Left forelimb (tissue), 1 donor: ENCODE results near the gene DAP.
A peak's percentile ranks its signal among the peaks of the same experiment; 100 is the strongest.

Experiments
- DNase-seq: peaks from one replicate; pipeline ENCODE4 v3.0.0-alpha.2; 2018; ENCODE audit warnings: low spot score

Gene DAP

DNA sequence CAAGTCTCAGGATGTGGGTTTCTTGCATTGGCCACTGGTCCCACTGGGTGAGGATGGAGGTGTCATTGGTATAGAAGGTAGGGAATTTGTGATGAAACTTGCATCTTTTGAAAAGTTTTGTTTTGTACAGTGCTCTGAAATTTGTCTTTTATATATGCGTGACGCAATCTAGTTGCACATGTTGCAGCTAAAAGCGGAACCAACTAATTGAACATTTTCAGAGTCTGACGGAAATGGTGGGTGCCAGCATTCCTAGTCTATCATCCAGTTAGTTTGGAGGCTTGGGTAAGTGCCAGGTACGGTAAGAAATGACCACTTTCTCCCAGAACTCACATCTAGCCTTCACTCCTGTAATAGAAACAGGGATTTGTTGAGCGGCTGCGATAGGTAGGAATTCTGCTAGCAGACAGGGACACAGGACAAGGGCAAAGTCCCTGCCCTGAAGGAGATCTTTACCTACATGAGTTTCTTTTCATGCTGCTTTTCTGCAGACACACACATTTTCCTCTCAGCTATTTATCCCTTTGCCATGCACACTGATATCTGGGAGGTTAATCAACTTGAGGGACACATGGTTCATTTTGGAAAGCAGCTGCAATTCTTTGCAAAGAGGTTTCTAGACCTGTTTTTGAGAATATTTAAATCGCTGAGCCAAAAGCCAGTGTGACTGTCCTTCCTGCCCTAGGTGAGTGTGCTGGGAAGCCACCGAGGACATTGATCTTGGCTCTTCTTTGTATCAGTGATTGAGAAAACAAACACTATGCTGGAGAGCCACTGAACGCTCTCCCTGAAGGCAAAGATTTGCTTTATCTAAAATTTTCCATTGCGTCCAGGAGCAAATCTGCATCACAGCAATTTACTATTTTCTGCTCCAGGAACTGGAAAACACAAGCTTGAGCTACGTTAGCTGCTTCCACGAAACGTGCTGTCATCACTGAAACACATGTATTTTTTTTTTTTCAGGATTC lies 89.7 kb downstream of the DAP start:
- no peak for DNase-seq

- DNase-seq = no peak
Observed at GRCh38 chr5:10669983-10670382, 91.1 kb downstream of the DAP start.

DNA sequence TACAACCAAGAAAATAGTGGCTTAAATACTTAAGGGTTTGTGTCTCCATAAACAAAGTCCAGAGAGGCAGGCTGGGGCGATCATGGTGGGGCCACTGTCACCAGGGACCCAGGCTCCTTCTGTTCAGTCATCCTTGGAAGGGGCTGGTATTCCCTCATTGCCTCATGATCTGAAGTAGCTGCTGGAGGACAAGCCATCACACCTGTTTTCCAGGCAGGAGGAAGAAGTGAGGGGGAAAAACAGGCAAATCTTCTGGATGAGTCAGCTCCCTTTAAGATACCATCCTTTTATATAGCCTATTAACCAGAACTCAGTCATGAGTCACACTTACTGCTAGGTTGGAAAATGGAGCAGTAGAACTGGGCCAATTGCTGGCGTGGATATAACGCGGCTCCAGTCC lies 92.3 kb downstream of the DAP start:
- DNase-seq = no peak

GRCh38 chr5:10667431-10668057 lies 93.5 kb downstream of the DAP start:
- no peak for DNase-seq

GRCh38 chr5:10666531-10667299 lies 94.3 kb downstream of the DAP start:
- DNase-seq = no peak

- no peak for DNase-seq
Observed at GRCh38 chr5:10665799-10666198, 95.2 kb downstream of the DAP start.

GRCh38 chr5:10664180-10664769 lies 96.8 kb downstream of the DAP start:
- DNase-seq = peak; percentile 42

- DNase-seq = peak; percentile 65
Observed at GRCh38 chr5:10663489-10664179, 97.4 kb downstream of the DAP start.

DNA sequence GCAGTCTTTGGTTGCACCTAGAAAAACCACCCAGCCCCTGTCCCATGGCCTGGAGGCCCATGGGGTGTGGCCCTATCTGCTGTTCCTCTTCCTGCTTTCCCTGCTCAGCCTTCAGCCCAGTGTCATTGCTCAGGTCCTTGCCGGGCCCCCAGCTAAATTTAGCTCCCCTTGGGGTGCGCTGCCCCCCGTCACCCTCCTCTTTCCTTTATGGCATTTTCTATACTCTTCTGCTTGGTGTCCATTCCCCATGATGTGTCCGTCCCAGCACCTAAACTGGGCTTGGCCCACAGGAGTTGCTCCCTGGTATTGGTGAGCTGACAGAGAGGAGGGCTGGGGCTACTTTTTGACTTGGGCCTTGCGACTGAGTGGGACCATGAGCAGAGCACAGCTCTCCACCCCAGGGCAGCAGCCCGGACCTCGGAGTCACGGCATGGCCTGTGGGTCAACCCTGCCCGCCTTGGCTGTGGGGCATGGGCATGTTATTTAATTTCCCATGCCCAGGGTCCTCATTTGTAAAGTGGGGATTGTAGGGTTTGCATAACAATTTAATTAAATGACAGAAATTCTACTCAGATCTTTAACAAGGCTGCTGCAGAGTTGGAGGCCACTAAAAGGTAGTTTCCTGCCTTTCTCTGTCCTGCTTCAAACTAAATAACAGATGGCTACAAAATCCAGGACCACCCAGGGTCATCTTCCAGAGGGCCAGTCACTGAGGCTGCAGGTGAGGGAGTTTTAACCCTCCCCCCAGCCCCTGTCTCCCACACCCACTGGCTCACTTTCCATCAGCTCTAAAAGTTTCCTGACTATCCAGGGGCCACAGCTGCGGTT lies 98.2 kb downstream of the DAP start:
- peak; percentile 38 for DNase-seq

DNA sequence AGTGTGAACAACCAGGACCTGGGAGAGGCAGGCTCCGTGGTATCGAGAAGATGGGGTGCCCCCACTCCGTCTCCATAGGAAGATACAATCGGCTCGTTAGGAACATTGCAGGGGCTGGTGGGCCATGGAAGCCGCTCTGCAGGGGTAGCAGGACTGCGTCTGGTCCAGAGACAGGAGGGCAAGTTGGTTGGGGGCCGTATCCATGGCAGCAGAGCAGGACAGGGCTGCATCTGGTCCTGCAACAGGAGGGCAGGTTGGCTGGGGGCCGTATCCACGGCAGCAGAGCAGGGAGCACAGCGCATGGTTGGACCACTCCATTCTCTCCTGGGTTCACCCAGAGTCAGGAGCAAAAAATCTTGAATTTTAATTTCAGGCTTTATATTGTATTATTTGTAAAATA lies 99.0 kb downstream of the DAP start:
- peak; percentile 40 for DNase-seq

DNA sequence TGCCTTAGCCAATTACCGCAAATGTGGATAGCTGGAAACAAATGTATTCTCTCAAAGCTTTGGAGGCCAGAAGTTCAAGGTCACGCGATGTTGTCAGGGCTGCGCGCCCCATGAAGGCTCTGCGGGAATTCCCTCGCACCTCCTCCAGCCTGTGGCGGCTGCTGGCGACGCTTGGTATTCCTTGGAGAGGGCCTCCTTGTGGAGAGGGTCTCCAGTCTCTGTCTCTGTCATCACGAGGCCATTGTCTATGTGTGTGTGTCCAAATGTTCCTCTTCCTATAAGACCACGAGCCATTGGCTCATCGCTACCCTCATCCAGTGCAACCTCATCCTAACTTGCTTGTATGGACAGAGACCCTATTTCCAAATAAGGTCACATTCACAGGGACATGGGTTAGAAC lies 99.6 kb downstream of the DAP start:
- peak; percentile 30 for DNase-seq

DNA sequence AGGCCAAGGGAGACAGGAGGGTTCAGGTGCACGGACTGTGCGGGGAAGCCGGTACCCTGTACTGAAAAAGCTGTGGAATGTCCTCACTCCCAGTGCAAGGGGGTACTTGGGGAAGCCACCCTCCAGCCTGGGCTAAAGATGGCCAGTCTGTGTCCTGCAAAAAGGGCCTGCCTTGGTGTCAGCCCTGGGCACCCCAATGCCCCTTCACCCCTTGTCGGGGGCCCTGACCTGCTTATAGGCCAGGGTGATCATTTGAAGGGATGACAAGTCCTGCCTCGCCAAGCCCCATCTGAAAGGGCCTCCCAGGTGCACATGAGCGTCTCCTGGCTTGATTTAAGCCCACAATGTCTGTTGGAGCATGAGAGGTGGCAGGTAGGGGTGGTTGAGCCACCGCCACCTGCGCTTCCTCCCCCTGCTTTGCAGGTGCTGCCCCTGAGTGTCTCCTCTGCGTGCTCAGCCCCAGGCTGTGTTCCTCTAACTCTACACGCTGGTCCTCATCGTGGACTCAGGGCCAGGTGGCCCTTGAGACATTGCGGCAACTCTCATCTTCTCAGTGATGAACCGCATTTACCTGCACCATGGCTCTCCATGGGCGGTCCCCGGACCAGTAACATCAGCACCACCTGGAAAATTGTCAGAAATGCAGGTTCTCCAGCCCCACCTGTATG lies 100.2 kb downstream of the DAP start:
- peak; percentile 49 for DNase-seq

DNA sequence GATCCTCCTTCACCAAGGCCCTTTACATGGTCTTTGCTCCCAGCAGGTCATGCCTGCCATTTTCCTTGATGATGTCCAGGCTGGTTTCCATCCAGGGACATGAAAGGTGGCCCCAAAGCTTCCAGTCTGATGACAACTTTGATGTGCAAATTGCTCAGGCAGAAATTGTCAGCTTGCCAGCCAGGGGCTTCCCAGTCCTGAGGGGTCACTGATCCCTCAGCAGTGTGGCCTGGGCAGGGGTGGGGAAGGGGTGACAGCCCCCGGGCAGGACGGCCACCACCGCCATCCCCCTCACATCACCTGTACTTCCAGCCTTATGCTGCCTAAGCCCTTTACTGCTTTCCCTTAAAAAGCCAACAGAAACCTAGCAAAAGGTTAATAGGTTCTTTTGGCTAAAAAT lies 100.9 kb downstream of the DAP start:
- peak; percentile 53 for DNase-seq

- no peak for DNase-seq
Observed at GRCh38 chr5:10658265-10658664, 102.8 kb downstream of the DAP start.

GRCh38 chr5:10655972-10656830 lies 104.8 kb downstream of the DAP start:
- peak; percentile 23 for DNase-seq

GRCh38 chr5:10655161-10655971 lies 105.7 kb downstream of the DAP start:
- DNase-seq = peak; percentile 63

DNA sequence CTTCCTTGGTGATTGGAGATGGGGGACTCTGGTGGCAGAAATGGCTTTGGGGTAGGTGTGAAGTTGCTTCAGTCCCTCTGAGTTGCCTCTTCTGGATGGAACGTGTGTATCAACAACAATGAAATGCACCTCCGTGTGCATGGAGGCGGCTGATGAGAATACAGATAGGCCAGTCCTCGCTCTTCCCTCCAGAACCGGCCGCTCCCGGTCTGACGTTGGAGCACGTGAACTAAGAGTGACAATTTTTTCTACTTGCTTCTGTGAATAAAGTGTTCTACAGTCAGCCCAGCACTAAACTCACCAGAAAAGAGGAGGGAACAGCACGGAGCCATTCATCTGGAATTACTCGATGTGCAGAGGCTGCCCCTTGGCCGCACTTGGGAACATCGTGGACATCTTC lies 106.5 kb downstream of the DAP start:
- DNase-seq = peak; percentile 36

- DNase-seq = peak; percentile 49
Observed at GRCh38 chr5:10653751-10654400, 107.2 kb downstream of the DAP start.
